ENCODE results near the gene XPO4.
A peak's percentile ranks its signal among the peaks of the same experiment; 100 is the strongest.

Gene XPO4

DNA sequence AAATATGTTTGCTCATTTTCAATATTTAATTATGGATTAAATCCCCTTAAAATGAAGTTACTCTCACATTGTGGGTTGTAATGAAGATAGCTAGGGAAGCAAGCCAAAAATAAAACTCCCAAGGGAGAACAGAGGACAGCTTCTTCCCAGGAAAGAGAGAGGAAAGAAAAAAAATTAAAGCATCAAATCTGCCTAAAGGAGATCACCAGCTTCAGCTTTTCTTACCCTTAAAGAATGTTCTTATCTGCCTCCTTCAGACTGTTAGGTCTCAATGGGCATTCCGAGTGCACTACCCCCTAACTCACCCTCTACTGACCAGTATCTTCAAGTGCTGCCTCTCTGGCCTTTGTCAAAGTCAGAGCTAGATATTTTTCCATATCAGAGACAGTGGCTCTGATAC lies 55.2 kb downstream of the XPO4 start:
- TF ChIP-seq, protein P1, sequence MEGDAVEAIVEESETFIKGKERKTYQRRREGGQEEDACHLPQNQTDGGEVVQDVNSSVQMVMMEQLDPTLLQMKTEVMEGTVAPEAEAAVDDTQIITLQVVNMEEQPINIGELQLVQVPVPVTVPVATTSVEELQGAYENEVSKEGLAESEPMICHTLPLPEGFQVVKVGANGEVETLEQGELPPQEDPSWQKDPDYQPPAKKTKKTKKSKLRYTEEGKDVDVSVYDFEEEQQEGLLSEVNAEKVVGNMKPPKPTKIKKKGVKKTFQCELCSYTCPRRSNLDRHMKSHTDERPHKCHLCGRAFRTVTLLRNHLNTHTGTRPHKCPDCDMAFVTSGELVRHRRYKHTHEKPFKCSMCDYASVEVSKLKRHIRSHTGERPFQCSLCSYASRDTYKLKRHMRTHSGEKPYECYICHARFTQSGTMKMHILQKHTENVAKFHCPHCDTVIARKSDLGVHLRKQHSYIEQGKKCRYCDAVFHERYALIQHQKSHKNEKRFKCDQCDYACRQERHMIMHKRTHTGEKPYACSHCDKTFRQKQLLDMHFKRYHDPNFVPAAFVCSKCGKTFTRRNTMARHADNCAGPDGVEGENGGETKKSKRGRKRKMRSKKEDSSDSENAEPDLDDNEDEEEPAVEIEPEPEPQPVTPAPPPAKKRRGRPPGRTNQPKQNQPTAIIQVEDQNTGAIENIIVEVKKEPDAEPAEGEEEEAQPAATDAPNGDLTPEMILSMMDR (IDR thresholded peaks at IDR 0.05; ENCODE audit: low read depth, low read length): no peak
- no peak overlapping the region for H3K4me3 ChIP-seq (replicated peaks in 1 of 2; ENCODE audit: low read depth in 2 of 2, low read length in 2 of 2)
- DNase-seq (ENCODE audit: low read depth in 2 of 2): peak; percentile 43 to 52

DNA sequence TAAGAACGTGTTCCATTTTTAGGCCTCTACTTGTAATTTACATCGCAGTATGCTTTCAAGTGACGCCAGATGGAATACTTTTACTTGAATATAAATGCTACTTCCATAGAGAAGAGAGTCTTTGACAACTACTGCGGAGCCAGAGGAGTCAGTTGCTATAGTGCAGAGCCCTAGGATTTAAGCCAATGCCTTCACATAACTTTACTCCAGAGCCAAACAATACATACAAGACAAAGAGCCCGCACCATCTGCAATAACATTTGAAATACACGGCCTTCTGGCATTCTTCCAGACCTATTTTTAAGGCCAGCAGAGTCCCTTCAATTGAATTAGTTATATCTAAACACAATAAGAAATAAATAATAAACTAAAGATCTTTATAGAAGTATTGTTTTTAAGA lies 59.4 kb downstream of the XPO4 start:
- H3K4me3 ChIP-seq (replicated peaks in 1 of 2; ENCODE audit: low read depth in 2 of 2, low read length in 2 of 2): no peak overlapping the region
- TF ChIP-seq, protein P1 (IDR thresholded peaks at IDR 0.05; ENCODE audit: low read depth, low read length): no peak
- DNase-seq (ENCODE audit: low read depth in 2 of 2): peak; percentile 71 to 83

DNA sequence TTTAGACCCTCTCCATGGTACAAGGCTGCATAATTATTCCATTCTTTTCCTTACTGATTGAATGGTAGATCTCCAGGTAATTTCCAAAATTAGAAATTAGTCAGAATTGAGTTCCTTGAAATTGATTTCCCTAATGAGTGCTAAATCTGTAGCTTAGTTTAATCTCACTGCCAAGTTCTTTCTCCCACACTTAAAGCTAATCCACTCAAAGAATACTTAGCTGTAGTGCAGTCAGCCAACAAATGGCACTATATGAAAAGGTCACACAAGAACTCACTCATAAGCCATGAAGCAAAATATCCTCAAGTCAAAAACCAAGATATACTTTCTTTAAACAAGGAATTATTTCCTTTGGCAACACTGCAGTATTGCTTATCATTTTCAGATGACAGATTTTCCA lies 62.0 kb downstream of the XPO4 start:
- DNase-seq (ENCODE audit: low read depth in 2 of 2): peak in 1 of 2 donors; percentile 39
- TF ChIP-seq, protein P1 (IDR thresholded peaks at IDR 0.05; ENCODE audit: low read depth, low read length): no peak
- H3K4me3 ChIP-seq (replicated peaks in 1 of 2; ENCODE audit: low read depth in 2 of 2, low read length in 2 of 2): no peak overlapping the region

DNA sequence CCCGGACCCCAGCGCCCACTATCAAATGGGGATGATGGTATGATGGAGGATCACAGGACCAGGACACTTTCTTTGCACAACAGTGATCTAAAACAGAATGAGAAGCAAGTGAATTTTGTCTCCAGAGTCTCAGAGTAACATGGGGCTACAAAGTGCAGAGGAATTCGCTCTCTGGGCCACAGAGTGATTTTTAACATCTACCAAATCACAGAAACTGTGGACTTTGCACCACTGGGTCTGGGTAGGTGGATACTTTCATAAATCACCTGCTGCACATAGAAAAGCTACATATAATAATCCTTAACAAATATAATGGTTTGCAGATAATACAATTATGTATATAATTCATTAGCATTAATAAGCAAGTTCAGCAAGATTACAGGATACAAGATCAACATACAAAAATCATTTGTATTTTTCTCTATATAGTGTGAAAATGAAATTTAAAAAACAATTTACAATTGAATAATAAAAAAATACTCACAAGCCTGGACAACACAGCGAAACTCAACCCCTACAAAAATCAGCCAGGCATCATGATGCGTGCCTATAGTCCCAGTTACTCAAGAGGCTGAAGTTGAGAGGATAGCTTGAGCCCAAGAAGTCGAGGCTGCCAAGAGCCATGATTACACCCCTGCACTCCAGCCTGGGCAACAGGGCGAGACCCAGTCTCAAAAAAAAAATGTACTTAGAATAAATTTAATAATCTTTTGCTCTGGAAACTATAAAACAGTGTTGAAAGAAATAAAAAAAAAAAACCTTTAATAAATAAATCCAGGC lies 68.5 kb downstream of the XPO4 start:
- H3K4me3 ChIP-seq (replicated peaks in 1 of 2; ENCODE audit: low read depth in 2 of 2, low read length in 2 of 2): no peak overlapping the region
- no peak for DNase-seq (ENCODE audit: low read depth in 2 of 2)
- TF ChIP-seq, protein P1 (IDR thresholded peaks at IDR 0.05; ENCODE audit: low read depth, low read length): no peak

DNA sequence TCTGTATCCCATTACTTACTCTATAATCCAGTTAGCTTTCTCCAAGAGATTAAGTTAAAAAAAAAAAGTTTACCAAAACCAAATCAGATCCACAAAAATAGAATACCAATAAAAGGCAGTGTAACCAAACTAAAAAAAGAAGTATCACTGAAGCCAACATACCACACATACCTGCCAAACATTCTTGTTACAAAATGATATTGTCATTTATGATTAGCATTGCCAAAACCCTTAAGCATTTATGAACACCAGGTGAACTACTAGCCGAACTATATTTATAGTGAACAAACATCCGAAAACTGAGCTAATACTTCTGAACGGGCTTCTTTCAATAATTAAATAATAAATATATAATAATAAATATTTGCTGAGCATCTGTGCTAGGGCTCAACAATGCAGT lies 69.7 kb downstream of the XPO4 start:
- H3K4me3 ChIP-seq (replicated peaks in 1 of 2; ENCODE audit: low read depth in 2 of 2, low read length in 2 of 2): no peak overlapping the region
- no peak for DNase-seq (ENCODE audit: low read depth in 2 of 2)
- TF ChIP-seq, protein P1 (IDR thresholded peaks at IDR 0.05; ENCODE audit: low read depth, low read length): no peak

DNA sequence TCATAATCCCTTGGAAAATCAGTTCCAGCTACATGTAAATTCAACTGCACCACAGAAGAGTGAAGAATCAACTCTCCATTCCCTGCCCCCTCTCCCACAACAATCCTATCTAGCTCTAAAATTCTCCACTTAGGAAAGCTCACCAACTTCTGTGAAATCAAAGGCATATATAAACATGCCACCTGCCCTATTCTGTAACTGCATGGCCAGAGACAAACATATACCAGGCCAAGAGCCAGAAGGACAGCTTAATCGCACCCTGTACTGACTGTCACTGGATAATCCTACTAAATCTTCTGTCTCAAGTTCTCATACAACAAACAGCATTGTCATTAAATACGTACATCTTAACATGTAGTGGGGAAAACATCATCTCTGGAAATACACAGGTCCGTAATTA lies 70.6 kb downstream of the XPO4 start:
- TF ChIP-seq, protein P1 (IDR thresholded peaks at IDR 0.05; ENCODE audit: low read depth, low read length): no peak
- H3K4me3 ChIP-seq (replicated peaks in 1 of 2; ENCODE audit: low read depth in 2 of 2, low read length in 2 of 2): no peak overlapping the region
- DNase-seq (ENCODE audit: low read depth in 2 of 2): no peak

DNA sequence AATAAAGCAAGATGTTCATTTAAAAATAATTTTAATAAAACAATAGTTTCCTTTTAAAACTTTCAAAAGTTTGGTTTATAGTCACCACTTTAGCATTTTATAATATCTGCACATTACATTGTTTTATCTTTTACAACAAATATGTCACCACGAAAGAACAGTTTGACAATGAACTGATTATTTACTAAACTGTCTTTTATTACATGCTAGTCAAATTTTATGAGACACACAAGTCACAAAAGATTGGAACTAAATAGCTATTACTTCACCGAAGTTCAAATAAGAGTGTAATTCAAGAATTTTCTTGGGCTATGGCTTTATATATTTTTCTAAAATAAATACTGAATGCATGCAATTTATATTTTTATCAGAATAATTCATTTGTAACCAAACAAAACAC lies 71.3 kb downstream of the XPO4 start:
- TF ChIP-seq, protein P1 (IDR thresholded peaks at IDR 0.05; ENCODE audit: low read depth, low read length): no peak
- DNase-seq (ENCODE audit: low read depth in 2 of 2): no peak

More for the DNA sequence above, 71.3 kb downstream of the XPO4 start:
- H3K4me3 ChIP-seq (replicated peaks in 1 of 2; ENCODE audit: low read depth in 2 of 2, low read length in 2 of 2): no peak overlapping the region
